ENCODE measurements around the gene AVL9. TPM values are rescaled to one million over a fixed set of nuclear protein-coding genes. Genes with fewer than 3 reads are reported as not detected.
A peak's percentile ranks its signal among the peaks of the same experiment; 100 is the strongest.

The AVL9 gene
- total and polyA plus RNA-seq, 8 donors, result 4.6 to 23.4 (median 17.2) TPM

- WGBS, 2 donors, result 86 to 88% methylated on average over 3 of the region's 3 CpGs
- intact Hi-C loops (cut with DNase I), result no loop called here
- no peak overlapping the region for H3K4me3 ChIP-seq
- ATAC-seq (no peak), FAIRE-seq (no peak), DNase-seq (no peak)
- H3K4me1 ChIP-seq, result peaks cover 6 to 12% (median 11%) of the 10 kb centered on the region in 3 donors
- H3K9me3 ChIP-seq, result no peaks in the 10 kb centered on the region
- H3K36me3 ChIP-seq, result no peaks in the 10 kb centered on the region
- no peak for TF ChIP-seq CTCF (IDR thresholded peaks at IDR 0.05)
- no peaks in the 10 kb centered on the region for H3K27me3 ChIP-seq
- H3K27ac ChIP-seq, result no peak overlapping the region
Measured at GRCh38 chr7:32532086-32532485, 36.8 kb downstream of the AVL9 start.

GRCh38 chr7:32532716-32533115 is 37.4 kb downstream of the AVL9 start:
- intact Hi-C loops (cut with DNase I), result no loop called here
- Histone ChIP-seq H3K4me1 (peaks cover 6 to 12% (median 11%) of the 10 kb centered on the region in 3 donors), H3K9me3 (no peaks in the 10 kb centered on the region), H3K27ac (no peak overlapping the region), H3K36me3 (no peaks in the 10 kb centered on the region), H3K4me3 (no peak overlapping the region), H3K27me3 (no peaks in the 10 kb centered on the region)
- FAIRE-seq, result no peak
- TF ChIP-seq CTCF (IDR thresholded peaks at IDR 0.05), result no peak
- no peak for DNase-seq
- WGBS, 2 donors, result 87 to 92% methylated on average over 5 of the region's 5 CpGs
- no peak for ATAC-seq

- ATAC-seq, result peak; percentile 67 to 79 (median 76)
- H3K4me3 ChIP-seq, result no peak overlapping the region
- 26 to 27% methylated on average over 8 of the region's 8 CpGs for WGBS, 2 donors
- no peak for FAIRE-seq
- no peaks in the 10 kb centered on the region for H3K36me3 ChIP-seq
- DNase-seq, result no peak
- no peaks in the 10 kb centered on the region for H3K27me3 ChIP-seq
- no peaks in the 10 kb centered on the region for H3K9me3 ChIP-seq
- peaks cover 6 to 12% (median 11%) of the 10 kb centered on the region in 3 donors for H3K4me1 ChIP-seq
- peak overlapping the region in 3 of 4 donors; percentile 37 to 41 (median 38) for H3K27ac ChIP-seq
- no peak for TF ChIP-seq CTCF (IDR thresholded peaks at IDR 0.05)
- intact Hi-C loops (cut with DNase I), result no loop called here
Measured at GRCh38 chr7:32533276-32534029, 38.2 kb downstream of the AVL9 start.

GRCh38 chr7:32535162-32535702 is 39.9 kb downstream of the AVL9 start:
- no peak for DNase-seq
- H3K4me1 ChIP-seq, result peaks cover 6 to 12% (median 11%) of the 10 kb centered on the region in 3 donors
- H3K4me3 ChIP-seq, result no peak overlapping the region
- no peak for ATAC-seq
- WGBS, 2 donors, result 72 to 79% methylated on average over 4 of the region's 4 CpGs
- no peaks in the 10 kb centered on the region for H3K9me3 ChIP-seq
- H3K27me3 ChIP-seq, result no peaks in the 10 kb centered on the region
- intact Hi-C loops (cut with DNase I), result no loop called here
- TF ChIP-seq CTCF (IDR thresholded peaks at IDR 0.05), result no peak
- H3K36me3 ChIP-seq, result no peaks in the 10 kb centered on the region
- no peak overlapping the region for H3K27ac ChIP-seq
- FAIRE-seq, result no peak

- Histone ChIP-seq H3K36me3 (no peaks in the 10 kb centered on the region), H3K4me1 (peaks cover 6 to 12% (median 11%) of the 10 kb centered on the region in 3 donors), H3K4me3 (no peak overlapping the region), H3K27ac (no peak overlapping the region), H3K27me3 (no peaks in the 10 kb centered on the region), H3K9me3 (no peaks in the 10 kb centered on the region)
- FAIRE-seq, result no peak
- intact Hi-C loops (cut with DNase I), result no loop called here
- DNase-seq, result no peak
- TF ChIP-seq CTCF (IDR thresholded peaks at IDR 0.05), result no peak
- WGBS, 2 donors, result 96 to 99% methylated on average over 2 of the region's 2 CpGs
- no peak for ATAC-seq
Measured at GRCh38 chr7:32536016-32536415, 40.7 kb downstream of the AVL9 start.

All from pancreas (tissue), 10 donors.